Parathyroid adenoma (tissue), 2 donors: ENCODE measurements around the gene RERE.
A peak's percentile ranks its signal among the peaks of the same experiment; 100 is the strongest.

Experiments used
- H2AFZ ChIP-seq: fragments of 300-600 bp; sonication (generic); one replicate; pipeline ENCODE4 v1.7.0; 2017; ENCODE audit warnings: antibody characterized with exemption, mild to moderate bottlenecking
- H3K27ac ChIP-seq: fragments of 300-600 bp; sonication (generic); one replicate; pipeline ENCODE4 v1.7.0; 2017
- H3K27me3 ChIP-seq: fragments of 300-600 bp; sonication (generic); one replicate; pipeline ENCODE4 v1.7.0; 2017; ENCODE audit warnings: low read length; ENCODE audit not compliant: control insufficient read depth, insufficient read depth
- H3K36me3 ChIP-seq: fragments of 300-600 bp; sonication (generic); one replicate; pipeline ENCODE4 v1.7.0; 2017; ENCODE audit warnings: low read length; ENCODE audit not compliant: control insufficient read depth, insufficient read depth
- H3K4me1 ChIP-seq: fragments of 300-600 bp; sonication (generic); one replicate; pipeline ENCODE4 v1.7.0; 2017; ENCODE audit warnings: control low read depth
- H3K4me2 ChIP-seq: fragments of 300-600 bp; sonication (generic); one replicate; pipeline ENCODE4 v1.7.0; 2017; ENCODE audit warnings: low read length
- H3K4me3 ChIP-seq: fragments of 300-600 bp; sonication (generic); one replicate; pipeline ENCODE4 v1.7.0; 2017; ENCODE audit warnings: low read depth, low read length
- H3K79me2 ChIP-seq: fragments of 300-600 bp; sonication (generic); one replicate; pipeline ENCODE4 v1.7.0; 2017; ENCODE audit warnings: control low read depth
- H3K9ac ChIP-seq: fragments of 300-600 bp; sonication (generic); one replicate; pipeline ENCODE4 v1.7.0; 2017; ENCODE audit warnings: mild to moderate bottlenecking
- H3K9me3 ChIP-seq: fragments of 300-600 bp; sonication (generic); one replicate; pipeline ENCODE4 v1.7.0; 2017; ENCODE audit warnings: low read length; ENCODE audit not compliant: control insufficient read depth
- TF ChIP-seq, protein P1 (sequence below): fragments of 300-600 bp; sonication (generic); IDR thresholded peaks from one replicate; pipeline ENCODE4 v1.7.0; 2017; ENCODE audit warnings: antibody characterized with exemption, mild to moderate bottlenecking
- donor health status: primary hyperparathyroidism.

RERE gene

DNA sequence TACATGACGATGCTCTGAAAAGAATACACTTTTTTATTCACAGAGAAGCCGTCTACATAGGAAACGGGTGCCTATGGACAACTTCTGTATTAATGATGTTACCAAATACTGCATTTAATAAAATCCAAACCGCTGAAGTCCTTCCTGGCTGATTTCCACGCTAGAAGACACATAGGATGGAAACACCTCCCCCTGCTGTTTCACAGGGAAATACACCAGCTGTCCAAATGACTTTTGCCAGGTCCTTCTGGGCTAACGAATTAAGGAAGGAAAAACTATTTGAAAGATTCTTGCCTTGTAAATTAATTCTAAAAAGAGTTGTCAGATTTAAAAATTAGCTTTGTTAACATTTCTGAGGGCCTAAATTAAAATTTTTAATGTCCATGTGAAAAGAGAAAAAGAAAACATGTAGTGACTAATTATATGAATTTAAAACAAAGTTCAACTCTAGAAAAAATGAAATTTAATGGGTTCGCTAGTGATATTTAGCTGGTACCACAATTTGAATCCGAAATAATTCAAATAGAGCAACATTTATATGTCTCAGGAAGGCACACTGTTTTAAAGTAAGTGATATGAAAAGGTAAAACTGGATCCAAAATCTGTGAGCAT is 146.0 kb downstream of the RERE start:
- peaks cover 23% of the 10 kb centered on the region for H3K79me2 ChIP-seq
- no peaks in the 10 kb centered on the region for H3K27me3 ChIP-seq
- H3K4me1 ChIP-seq, result peaks cover 28% of the 10 kb centered on the region
- TF ChIP-seq, protein P1, sequence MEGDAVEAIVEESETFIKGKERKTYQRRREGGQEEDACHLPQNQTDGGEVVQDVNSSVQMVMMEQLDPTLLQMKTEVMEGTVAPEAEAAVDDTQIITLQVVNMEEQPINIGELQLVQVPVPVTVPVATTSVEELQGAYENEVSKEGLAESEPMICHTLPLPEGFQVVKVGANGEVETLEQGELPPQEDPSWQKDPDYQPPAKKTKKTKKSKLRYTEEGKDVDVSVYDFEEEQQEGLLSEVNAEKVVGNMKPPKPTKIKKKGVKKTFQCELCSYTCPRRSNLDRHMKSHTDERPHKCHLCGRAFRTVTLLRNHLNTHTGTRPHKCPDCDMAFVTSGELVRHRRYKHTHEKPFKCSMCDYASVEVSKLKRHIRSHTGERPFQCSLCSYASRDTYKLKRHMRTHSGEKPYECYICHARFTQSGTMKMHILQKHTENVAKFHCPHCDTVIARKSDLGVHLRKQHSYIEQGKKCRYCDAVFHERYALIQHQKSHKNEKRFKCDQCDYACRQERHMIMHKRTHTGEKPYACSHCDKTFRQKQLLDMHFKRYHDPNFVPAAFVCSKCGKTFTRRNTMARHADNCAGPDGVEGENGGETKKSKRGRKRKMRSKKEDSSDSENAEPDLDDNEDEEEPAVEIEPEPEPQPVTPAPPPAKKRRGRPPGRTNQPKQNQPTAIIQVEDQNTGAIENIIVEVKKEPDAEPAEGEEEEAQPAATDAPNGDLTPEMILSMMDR, result peak; percentile 72
- H2AFZ ChIP-seq, result no peak overlapping the region
- H3K27ac ChIP-seq, result peak overlapping the region; percentile 68
- peak overlapping the region; percentile 4 for H3K4me3 ChIP-seq
- no peaks in the 10 kb centered on the region for H3K9me3 ChIP-seq
- H3K4me2 ChIP-seq, result peak overlapping the region; percentile 33
- no peak overlapping the region for H3K9ac ChIP-seq
- H3K36me3 ChIP-seq, result no peaks in the 10 kb centered on the region

DNA sequence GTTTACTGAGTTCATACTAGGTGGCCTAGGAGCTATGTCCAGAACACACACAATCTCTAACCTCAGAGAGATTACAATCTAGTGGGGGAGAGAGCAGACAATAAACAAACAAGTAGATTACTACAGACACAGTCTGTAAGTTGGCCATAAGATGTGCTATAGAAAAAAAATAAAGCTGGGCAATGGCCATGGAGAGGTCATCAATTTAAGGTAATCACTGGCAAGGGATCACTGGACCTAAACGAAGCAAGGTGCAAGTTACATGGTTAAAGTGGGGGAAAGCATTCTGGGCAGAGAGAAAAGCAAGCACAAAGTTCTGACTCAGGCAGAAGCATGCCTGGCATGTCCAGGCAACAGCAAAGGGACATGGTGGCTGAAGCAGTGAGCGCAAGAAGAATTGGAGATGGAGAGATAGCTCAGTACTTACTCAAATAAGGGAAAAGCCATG is 147.0 kb downstream of the RERE start:
- Histone ChIP-seq H3K9ac (no peak overlapping the region), H3K79me2 (peaks cover 19% of the 10 kb centered on the region), H3K27me3 (no peaks in the 10 kb centered on the region), H3K4me2 (peak overlapping the region; percentile 33), H3K9me3 (no peaks in the 10 kb centered on the region), H2AFZ (no peak overlapping the region), H3K4me3 (peak overlapping the region; percentile 3), H3K4me1 (peaks cover 39% of the 10 kb centered on the region), H3K36me3 (no peaks in the 10 kb centered on the region), H3K27ac (peak overlapping the region; percentile 68)
- TF ChIP-seq, protein P1, result no peak

DNA sequence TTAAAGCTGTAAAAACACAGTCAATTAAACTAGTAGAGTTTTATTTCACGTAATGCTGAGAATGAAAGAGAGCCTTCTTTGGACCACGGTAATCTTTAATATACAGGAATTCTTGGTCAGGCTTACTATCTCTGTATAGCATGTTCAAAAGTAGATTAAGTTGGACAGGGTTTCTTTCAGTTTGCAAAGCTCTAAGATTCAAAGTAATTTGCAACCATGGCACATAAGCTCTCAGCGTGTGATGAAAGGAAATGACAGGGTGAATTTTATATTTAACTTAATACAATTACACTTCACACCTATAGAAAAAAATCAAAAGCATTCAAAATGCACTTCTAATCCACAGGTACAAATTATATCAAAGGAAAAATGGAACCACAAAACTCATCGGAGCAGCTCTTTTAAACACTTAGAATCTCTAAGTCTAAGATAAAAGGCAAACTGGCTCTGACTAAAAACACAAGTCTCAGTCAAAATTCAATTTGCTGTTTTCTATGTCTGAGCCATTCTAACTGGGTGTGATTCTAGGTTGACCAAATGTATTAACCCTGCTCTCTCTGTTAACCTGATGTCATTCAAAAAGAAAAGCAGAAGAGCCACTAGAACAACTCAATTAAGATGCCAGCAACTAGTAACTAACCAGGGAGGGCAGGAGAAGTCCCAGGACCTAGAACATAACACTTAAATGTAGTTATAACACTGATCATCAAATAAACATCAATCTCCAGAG is 147.7 kb downstream of the RERE start:
- H3K4me2 ChIP-seq, result peak overlapping the region; percentile 33
- H3K4me1 ChIP-seq, result peaks cover 44% of the 10 kb centered on the region
- H2AFZ ChIP-seq, result no peak overlapping the region
- TF ChIP-seq, protein P1, result no peak
- no peaks in the 10 kb centered on the region for H3K27me3 ChIP-seq
- peak overlapping the region; percentile 3 for H3K4me3 ChIP-seq
- H3K27ac ChIP-seq, result peak overlapping the region; percentile 68
- H3K79me2 ChIP-seq, result peaks cover 19% of the 10 kb centered on the region
- no peaks in the 10 kb centered on the region for H3K9me3 ChIP-seq
- H3K9ac ChIP-seq, result no peak overlapping the region
- H3K36me3 ChIP-seq, result no peaks in the 10 kb centered on the region

DNA sequence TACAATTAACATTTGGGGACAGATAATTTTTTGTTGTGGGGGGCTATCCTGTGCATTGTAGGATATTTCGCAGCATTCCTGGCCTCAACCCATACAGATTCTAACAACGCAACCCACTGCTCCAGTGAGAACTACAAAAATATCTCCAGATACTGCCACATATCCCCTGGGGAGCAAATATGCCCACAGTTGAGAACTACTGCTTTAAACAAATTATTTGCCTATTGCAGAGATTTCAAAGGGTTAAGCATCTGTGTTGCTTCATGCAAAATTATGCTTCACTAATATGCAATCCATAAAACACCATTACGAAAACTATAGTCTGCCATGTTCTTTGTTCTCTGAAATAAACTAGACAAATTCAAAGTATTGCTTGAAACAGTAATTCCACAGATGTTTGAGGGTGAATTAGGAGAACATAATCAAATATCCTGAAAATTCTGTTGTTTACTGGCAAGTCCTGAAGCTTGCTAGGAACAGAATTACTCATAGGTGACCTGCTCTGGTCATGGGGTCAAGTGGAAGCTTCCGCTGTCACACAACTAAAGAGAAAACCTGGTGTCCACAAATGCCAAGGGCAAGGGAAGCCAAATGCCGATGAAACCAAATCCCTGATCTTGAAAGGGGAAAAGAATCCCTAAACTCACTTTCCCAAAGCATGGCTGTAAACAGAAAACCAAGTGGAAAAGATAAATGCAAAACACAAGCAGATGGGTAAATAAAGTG is 149.4 kb downstream of the RERE start:
- Histone ChIP-seq H2AFZ (no peak overlapping the region), H3K4me2 (no peak overlapping the region), H3K9ac (no peak overlapping the region), H3K9me3 (no peaks in the 10 kb centered on the region), H3K36me3 (no peaks in the 10 kb centered on the region), H3K27me3 (no peaks in the 10 kb centered on the region), H3K4me1 (peaks cover 60% of the 10 kb centered on the region), H3K4me3 (no peak overlapping the region), H3K79me2 (peaks cover 17% of the 10 kb centered on the region), H3K27ac (peak overlapping the region; percentile 2)
- TF ChIP-seq, protein P1, result no peak
